ENCODE measurements around the gene TTC27. TPM values are rescaled to one million over a fixed set of nuclear protein-coding genes. Genes with fewer than 3 reads are reported as not detected.
"Not testable (repeated sequence)": the region's sequence is repeated elsewhere in the genome, so short reads cannot be mapped to it uniquely, and the experiment has no call there.

TTC27 gene
- total RNA-seq, 6 experiments from 2014 or later = 6.8 to 9.5 (median 7.3) TPM

- Histone ChIP-seq H3K9me3 (no peaks in the 10 kb centered on the region), H3K36me3 (no peaks in the 10 kb centered on the region), H3K27me3 (no peaks in the 10 kb centered on the region), H3K4me1 (no peaks in the 10 kb centered on the region), H3K27ac (no peak overlapping the region), H3K4me3 (no peak overlapping the region)
- 33% methylated on average over 2 of the region's 3 CpGs for WGBS (ENCODE audit: insufficient coverage, low coverage, low lambda C conversion rate, missing lambda C conversion rate)
- DNase-seq = no peak
- peak in 1 of 4 donors; percentile 18 for ATAC-seq
- TF ChIP-seq CTCF (IDR thresholded peaks at IDR 0.05) = no peak
- TF ChIP-seq POLR2A (IDR thresholded peaks at IDR 0.05) = no peak
- intact Hi-C loops (cut with DNase I) = no loop called here
Observed at GRCh38 chr2:32865399-32866068, 237.7 kb downstream of the TTC27 start.

- H3K27ac ChIP-seq; intact Hi-C loops (cut with DNase I); H3K9me3 ChIP-seq; DNase-seq; H3K27me3 ChIP-seq; H3K36me3 ChIP-seq; ATAC-seq; H3K4me3 ChIP-seq; H3K4me1 ChIP-seq: not testable (repeated sequence)
- WGBS (ENCODE audit: insufficient coverage, low coverage, low lambda C conversion rate, missing lambda C conversion rate) = 43% methylated on average over 1 of the region's 1 CpG
Observed at GRCh38 chr2:32866462-32866861, 238.6 kb downstream of the TTC27 start.

Small RNA genes lying within 50 kb of the gene (microRNA-seq; reads per million reads assigned to microRNA genes)
- 0 reads per million in 2 donors for gene MIR4765

Small RNA genes lying within 50 kb of the gene (small RNA-seq; reads per million reads assigned to genes)
- 0 reads per million in 2 experiments for gene MIR4765

All from right lobe of liver (tissue), 6 donors.